NB4 (cell line): ENCODE data around the gene AQR.

Source experiments
- DNase-seq: peaks from one replicate; pipeline ENCODE4 v3.0.0; 2010; ENCODE audit warnings: low read depth
- H3K4me3 ChIP-seq: one replicate; pipeline ENCODE4 v1.5.1; 2011; ENCODE audit warnings: mild to moderate bottlenecking, low read depth, low read length, moderate library complexity
- CTCF ChIP-seq: IDR thresholded peaks from one replicate; pipeline ENCODE4 v1.5.1; 2012; ENCODE audit warnings: low read depth, low read length
- MAX ChIP-seq: IDR thresholded peaks from 2 replicates; pipeline ENCODE4 v1.6.1; 2011; ENCODE audit warnings: low read depth, low read length
- MYC ChIP-seq: IDR thresholded peaks from 2 replicates; pipeline ENCODE4 v1.6.1; 2011; ENCODE audit warnings: low read depth, low read length
- POLR2A ChIP-seq: IDR thresholded peaks from 2 replicates; pipeline ENCODE4 v1.6.1; 2011; ENCODE audit warnings: mild to moderate bottlenecking; ENCODE audit not compliant: insufficient read length; ENCODE audit errors: extremely low read depth

The AQR gene

GRCh38 chr15:34851751-34852150 is 117.8 kb downstream of the AQR start:
- TF ChIP-seq CTCF (no peak), MYC (no peak), POLR2A (no peak), MAX (no peak)
- no peak for DNase-seq
- no peak overlapping the region for H3K4me3 ChIP-seq

GRCh38 chr15:34851007-34851406 is 118.5 kb downstream of the AQR start:
- no peak overlapping the region for H3K4me3 ChIP-seq
- TF ChIP-seq CTCF (no peak), POLR2A (no peak), MYC (no peak), MAX (no peak)
- DNase-seq = no peak

GRCh38 chr15:34850121-34850520 is 119.4 kb downstream of the AQR start:
- H3K4me3 ChIP-seq = no peak overlapping the region
- no peak for DNase-seq
- TF ChIP-seq MYC (no peak), POLR2A (no peak), CTCF (no peak), MAX (no peak)

GRCh38 chr15:34849364-34849959 is 120.1 kb downstream of the AQR start:
- H3K4me3 ChIP-seq = no peak overlapping the region
- TF ChIP-seq CTCF (no peak), POLR2A (no peak), MAX (no peak)
- DNase-seq = no peak

- H3K4me3 ChIP-seq = no peak overlapping the region
- peak; percentile 43 for DNase-seq
- TF ChIP-seq MAX (no peak), POLR2A (no peak), MYC (no peak), CTCF (no peak)
These were observed 121.9 kb downstream of the AQR start for GRCh38 chr15:34847598-34847997.

GRCh38 chr15:34841262-34841725 is 128.2 kb downstream of the AQR start:
- DNase-seq = no peak
- no peak overlapping the region for H3K4me3 ChIP-seq
- no peak for TF ChIP-seq MYC
- TF ChIP-seq POLR2A = no peak
- no peak for TF ChIP-seq MAX
- TF ChIP-seq CTCF = no peak
